GM13977 (cell line): ENCODE results near the gene SGK1.

Source experiments
- DNase-seq: peaks from one replicate; pipeline ENCODE4 v3.0.0; 2012; ENCODE audit warnings: low spot score
- in situ Hi-C: fragments of 300-500 bp; cut with MboI; formaldehyde crosslinking; loops from one replicate; pipeline ENCODE4 v1.12.0; 2022; ENCODE audit warnings: low sequenced_read_pairs, low pct_unique_long_range_greater_than_20kb, mixed read lengths, inconsistent platforms; ENCODE audit not compliant: unreplicated experiment
- TF ChIP-seq, protein P1 (sequence below): IDR thresholded peaks from 2 replicates; pipeline ENCODE4 v1.5.1; 2012; ENCODE audit warnings: mild to moderate bottlenecking, control low read depth; ENCODE audit not compliant: insufficient read depth; ENCODE audit errors: extremely low read depth, missing control alignments

SGK1 gene

DNA sequence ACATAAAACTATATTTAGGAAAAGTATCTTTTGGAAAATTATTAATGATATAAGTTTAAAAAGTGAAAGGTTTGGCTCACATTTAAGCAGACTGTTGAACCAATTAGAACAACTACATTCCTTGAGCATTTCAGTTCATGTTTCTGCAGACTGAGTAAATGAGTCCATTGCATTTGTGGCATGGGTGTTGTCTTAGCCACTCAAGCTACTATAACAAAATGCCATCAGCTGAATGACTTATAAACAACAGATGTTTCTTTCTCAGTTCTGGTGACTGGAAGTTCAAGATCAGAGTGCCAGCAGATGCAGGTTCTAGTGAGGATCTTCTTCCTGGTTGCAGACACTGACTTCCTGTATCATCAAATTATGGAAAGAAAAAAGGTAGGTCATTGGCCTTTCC, 198.4 kb downstream of the SGK1 start:
- TF ChIP-seq, protein P1, sequence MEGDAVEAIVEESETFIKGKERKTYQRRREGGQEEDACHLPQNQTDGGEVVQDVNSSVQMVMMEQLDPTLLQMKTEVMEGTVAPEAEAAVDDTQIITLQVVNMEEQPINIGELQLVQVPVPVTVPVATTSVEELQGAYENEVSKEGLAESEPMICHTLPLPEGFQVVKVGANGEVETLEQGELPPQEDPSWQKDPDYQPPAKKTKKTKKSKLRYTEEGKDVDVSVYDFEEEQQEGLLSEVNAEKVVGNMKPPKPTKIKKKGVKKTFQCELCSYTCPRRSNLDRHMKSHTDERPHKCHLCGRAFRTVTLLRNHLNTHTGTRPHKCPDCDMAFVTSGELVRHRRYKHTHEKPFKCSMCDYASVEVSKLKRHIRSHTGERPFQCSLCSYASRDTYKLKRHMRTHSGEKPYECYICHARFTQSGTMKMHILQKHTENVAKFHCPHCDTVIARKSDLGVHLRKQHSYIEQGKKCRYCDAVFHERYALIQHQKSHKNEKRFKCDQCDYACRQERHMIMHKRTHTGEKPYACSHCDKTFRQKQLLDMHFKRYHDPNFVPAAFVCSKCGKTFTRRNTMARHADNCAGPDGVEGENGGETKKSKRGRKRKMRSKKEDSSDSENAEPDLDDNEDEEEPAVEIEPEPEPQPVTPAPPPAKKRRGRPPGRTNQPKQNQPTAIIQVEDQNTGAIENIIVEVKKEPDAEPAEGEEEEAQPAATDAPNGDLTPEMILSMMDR: no peak
- in situ Hi-C loops: no loop called here
- DNase-seq: no peak
